Ecto neural progenitor cell (in vitro differentiated cells): Measurements from ENCODE around the gene SFXN4.
"Not testable (repeated sequence)": the region's sequence is repeated elsewhere in the genome, so short reads cannot be mapped to it uniquely, and the experiment has no call there.

Experiments used
- DNase-seq: peaks from one replicate; pipeline ENCODE4 v3.0.0-alpha.2; 2018; ENCODE audit warnings: low spot score

Gene SFXN4

DNA sequence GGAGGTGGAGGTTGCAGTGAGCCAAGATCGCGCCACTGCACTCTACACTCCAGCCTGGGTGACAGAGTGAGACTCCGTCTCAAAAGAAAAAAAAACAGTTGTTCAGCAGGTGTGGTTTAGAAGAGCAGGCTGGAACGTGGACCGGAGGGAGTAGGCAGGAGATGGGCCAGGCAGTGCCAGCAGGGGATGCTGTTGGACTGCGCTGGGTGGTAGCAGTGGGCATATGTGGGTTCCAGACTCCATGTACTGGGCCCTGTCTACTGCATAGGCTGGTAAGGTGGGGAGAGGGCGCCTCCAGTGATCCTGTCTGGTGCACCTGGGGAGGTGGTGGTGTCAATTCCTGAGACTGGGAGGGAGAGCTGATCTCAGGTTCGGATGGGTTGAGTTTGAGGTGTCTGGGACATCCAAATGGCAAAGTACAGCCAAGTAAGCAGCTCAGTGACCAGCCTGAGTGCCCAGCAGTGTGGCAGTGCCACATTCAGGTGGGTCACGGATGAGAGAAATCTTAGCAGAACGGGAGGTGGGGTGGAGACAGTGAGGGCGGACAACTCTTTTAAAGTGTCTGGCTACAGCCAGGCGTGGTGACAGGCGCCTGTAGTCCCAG is 25.9 kb downstream of the SFXN4 start:
- DNase-seq, result peak; percentile 55

DNA sequence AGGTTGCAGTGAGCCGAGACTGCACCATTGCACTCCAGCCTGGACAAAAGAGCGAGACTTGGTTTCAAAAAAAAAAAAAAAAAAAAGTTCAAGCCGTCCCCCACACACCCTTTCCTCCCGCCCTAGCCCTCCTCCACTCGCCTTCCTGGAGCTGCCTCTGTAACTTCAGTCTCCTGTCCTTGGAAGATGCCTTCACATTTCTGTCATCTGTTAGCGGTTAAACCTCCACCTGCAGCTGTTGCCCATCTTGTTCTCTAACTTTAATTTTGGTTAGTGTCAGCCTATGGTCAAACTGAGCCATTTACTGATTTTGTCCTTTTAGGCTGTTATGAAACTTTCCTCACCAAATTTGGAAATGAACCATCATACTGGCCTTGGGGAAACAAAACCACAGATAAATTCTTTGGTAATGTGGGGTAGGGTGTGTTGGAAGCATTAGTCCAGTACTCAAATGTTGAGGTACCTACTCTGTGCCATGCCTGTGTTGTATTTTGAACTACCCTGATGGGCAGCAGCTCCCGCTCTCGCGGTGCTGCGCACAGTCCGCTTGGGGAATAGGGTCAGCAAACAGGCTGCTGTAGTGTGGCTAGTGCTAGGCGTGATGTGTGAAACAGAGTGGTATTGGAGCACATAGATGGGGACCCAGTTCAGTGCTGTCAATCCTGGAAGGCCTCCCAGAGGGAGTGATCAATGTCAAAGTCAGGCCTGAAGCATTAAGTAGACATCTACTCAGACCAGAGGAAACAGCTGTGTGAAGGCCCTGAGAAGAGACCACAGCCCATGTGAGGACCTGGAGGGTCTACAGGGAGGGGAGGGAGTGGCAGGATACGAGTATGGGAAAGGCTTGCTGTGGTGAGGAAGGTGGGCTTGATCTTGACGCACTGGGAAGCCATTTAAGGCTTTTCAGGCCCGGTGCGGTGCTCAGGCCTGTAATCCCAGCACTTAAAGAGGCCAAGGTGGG is 26.9 kb downstream of the SFXN4 start:
- no peak for DNase-seq

DNA sequence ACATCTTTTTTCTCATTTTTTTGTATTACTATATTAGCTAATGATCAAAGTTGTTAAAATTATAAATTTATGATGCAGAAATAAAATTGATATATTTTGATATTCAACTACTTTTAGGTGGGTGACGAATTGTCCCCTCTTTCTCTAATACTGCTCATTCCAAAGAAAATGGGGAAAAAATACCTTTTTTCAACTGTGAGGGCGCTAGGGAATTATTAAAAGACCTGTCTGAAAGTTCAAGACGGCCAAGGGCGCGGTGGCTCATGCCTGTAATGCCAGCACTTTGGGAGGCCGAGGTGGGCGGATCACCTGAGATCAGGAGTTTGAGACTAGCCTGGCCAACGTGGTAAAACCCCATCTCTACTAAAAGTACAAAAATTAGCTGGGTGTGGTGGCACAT is 27.6 kb downstream of the SFXN4 start:
- not testable (repeated sequence) for DNase-seq

DNA sequence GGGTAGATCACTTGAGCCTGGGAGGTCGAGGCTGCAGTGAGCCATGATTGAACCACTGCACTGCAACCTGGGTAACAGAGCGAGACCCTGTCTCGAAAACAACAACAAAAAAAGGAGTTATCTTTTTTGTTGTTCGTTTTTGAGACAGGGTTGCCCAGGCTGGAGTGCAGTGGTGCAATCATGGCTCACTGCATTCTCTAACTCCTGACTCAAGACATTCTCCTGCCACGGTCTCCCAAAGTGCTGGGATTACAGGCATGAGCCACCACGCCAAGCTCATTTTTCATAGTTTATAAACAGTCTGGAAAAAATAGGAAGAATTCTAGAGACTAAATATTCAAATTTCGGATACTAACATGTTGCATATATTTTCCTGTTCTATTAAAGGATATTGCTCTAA is 29.4 kb downstream of the SFXN4 start:
- no peak for DNase-seq

DNA sequence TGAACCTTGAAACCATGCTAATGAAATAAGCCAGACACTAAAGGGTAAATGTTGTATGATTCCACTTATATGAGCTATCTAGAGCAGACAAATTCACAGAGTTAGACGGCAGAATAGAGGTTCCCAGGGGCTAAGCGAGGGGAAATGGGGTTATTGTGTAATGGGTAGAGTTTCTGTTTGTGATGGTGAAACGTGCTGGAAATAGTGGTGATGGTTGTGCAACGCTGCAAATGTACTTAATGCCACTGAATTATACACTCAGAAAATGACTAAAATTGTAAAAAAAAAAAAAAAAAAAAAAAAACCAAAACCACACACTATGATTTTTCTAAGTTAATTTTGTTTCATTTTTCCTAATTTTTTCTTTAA is 30.0 kb downstream of the SFXN4 start:
- no peak for DNase-seq

DNA sequence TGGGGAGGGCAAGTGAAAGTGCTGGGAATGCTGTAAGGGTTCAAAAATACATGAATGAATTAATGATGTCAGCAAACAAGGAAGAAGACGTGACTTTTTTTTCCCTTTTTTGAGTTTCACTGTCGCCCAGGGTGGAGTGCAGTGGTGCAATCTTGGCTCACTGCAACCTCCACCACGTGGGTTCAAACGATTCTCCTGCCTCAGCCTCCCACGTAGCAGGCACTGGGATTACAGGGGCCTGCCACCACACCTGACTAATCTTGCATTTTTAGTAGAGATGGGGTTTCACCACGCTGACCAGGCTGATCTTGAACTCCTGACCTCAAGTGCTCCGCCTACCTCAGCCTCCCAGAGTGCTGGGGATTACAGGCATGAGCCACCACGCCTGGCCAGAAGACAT is 31.6 kb downstream of the SFXN4 start:
- DNase-seq, result no peak

DNA sequence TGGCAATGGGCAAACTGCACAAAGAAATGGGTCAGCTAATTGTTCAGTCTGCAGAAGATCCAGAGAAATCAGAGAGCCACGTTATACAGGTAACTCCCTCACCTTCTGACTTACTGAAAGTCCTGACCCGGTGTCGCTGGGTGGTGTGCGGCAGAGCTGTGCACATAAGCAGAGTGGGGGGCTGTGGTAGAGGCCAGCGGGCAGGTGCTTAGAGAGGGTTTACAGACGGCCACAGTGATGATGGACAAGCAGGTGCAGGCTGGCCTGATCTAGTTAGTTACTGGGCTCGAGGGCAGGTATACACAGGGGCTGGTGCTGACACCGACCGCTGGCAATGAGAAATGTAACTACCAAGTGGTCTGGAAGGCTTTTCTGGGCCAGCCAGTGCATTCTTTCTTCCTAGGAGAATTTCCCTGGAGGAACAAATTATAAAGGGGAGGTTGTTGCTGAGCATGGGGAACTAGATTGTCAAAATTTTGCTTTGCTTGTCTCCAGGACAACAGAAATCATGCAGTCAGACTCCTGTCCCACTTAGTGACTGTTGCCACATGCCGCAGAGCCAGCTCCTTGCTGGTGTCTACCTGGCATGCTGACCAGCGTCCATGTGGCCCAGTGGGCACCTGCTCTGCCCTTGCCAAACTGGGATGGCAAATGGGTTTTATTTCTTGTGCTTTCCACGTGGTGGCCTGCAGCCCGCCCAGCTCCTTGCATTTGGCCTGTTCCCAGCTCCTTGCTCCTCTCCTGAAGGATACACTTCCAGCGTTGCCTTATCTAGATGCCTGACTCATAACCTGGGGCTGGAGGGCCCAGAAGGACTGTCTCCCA is 32.8 kb downstream of the SFXN4 start:
- DNase-seq, result no peak

DNA sequence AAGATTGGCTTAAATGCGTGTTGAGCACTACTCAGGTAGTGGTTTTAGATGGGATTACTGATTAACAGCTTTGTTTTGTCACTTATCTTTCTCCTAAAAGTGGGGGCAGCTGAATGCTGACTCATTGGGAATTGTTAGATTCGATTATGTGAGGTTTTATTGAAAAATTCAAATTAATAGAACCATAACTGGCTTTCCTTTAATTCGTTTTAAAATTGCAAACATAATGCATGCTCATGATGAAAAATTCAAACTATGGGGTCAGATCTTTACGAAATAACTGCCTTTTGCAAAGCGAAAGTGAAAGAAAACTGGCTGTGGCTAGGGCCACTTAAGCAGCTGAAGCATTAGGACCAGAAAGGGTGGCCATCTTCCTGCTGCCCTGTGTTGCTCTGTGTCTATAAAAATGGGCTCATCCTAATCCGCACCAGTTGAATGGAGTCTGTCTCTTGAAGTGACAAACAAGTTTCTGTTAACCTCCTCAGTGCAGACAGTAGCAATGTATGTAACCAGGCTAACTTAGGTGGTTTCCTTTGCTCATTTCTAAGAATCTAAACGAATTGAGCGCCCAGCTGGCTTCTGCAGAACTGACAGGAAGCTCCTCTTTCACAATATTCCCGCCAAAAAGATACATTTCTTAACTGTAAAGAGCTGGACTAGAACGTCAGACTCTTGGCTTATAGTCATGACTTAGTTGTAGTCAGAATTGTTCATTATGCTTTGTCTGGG is 33.8 kb downstream of the SFXN4 start:
- DNase-seq, result no peak

DNA sequence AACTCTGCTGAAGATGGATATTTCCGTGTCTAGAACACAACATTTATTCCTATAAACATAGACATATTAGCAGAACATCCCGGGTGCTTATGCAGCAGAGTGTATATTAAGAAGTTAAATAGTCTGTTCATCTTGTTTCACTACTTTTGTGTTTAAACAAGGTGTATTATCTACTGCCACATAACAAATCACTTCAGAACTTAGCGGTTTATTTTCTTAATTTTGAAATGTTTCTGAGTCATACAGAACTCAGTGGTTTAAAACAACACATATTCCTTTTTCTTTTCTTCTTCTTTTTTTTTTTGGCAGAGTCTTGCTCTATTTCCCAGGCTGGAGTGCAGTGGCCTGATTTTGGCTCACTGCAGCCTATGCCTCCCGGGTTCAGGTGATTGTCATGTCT is 35.8 kb downstream of the SFXN4 start:
- DNase-seq, result no peak

DNA sequence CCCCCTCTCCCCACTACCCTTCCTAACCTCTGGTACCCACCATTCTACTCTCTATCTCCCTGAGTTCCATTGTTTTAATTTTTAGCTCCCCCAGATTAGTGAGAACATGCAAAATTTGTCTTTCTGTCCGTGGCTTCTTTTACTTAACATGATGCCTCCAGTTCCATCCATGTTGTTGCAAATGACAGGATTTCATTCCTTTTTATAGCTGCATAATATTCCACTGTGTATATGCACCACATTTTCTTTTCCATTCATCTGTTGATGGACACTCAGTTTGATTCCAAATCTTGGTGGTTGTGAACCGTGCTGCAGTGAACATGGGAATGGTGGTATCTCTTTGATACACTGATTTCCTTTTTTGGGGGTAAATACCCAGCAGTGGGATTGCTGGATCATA is 39.6 kb downstream of the SFXN4 start:
- no peak for DNase-seq

DNA sequence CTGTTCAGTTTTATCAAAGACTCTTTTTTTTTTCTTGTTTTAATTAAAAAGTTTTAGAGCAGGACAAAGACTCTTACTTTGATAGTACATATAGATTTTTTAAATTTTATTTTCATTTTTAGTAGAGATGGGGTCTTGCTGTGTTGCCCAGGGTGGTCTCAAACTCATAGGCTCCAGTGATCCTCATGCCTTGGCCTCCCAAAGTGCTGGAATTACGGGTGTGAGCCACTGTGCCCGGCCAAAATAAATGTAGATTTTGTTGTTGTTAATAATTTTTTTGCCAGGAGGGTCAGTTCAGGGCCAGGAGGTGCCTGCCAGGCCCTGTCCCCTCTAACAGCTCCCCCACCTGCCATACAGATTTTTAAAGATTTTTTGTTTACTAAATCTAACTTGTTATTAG is 44.6 kb downstream of the SFXN4 start:
- no peak for DNase-seq

DNA sequence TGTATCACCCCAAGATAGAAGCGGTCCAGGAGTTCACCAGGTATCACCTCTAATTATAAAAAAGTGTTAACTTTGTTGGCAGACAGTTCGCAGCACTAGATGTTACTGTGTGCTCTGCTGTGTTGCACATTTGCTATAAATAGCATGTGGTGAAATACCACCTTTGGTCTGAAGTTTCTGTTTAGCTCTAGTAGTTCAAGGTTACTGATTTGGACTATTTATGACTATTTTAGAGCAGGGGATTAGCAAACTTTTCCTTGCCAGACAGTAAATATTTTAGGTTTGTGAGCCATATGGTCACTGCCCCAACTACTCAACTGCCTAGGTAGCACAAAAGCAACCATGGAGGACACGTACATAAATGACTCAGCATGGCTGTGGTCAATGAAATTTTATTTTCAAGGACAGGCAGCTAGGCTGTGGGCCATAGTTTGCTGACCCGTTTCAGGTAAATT is 45.1 kb downstream of the SFXN4 start:
- no peak for DNase-seq

DNA sequence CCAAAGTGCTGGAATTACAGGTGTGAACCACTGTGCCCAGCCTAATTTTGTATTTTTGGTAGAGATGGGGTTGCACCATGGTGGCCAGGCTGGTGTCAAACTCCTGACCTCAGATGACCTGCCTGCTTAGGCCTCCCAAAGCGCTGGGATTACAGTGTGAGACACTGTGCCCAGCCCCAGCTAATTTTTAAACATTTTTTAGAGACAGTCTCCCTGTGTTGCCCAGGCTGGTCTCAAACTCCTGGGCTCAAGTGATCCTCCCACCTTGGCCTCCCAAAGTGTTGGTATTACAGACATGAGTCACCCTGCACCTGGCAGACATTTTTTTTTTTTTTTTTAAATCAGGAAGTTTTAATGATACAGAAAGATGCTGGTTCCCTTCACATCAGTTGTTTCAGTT is 46.1 kb downstream of the SFXN4 start:
- DNase-seq, result no peak

DNA sequence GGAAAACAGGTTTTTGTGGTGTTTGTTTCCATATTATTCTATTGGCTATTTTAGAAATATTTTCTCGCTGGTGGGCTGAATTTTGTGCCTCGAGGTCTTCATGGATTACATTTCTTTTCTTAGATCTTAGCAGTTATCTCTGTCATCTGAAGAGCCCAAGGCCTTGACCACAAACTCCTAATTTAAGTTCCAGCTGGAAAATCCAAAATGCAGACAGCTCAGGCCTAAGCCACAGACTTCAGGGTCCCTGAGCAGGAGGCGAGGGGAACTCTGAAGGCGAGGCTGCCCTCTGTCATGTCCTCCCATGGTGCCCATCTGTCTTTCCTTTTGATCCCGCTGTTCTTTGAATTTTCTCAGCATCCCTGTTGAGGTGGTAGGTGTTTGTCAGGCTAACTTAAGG is 47.3 kb downstream of the SFXN4 start:
- DNase-seq, result no peak

DNA sequence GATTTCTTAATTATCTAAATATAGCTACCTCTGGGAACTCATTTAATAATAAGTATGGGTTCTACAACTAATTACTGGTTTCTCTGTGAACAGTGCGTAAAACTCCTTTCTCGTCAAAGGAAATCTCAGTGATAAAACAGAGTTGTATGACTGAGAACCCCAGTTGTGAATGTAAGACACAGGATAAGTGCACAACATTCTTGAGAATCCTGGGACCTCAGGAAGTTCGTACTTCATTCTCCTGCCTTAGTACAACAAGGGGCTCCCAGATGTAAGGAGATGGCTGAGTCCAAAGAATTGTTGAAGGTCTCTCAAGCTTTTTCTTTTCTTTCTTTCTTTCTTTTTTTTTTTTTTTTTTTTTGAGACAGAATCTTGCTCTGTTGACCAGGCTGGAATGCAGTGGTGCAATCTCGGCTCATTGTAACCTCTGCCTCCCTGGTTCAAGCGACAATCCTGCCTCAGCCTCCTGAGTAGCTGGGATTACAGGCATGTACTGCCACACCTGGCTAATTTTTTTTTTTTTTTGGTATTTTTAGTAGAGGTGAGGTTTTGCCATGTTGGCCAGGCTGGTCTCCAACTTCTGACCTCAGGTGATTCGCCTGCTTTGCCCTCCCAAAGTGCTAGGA is 49.1 kb downstream of the SFXN4 start:
- DNase-seq, result no peak

DNA sequence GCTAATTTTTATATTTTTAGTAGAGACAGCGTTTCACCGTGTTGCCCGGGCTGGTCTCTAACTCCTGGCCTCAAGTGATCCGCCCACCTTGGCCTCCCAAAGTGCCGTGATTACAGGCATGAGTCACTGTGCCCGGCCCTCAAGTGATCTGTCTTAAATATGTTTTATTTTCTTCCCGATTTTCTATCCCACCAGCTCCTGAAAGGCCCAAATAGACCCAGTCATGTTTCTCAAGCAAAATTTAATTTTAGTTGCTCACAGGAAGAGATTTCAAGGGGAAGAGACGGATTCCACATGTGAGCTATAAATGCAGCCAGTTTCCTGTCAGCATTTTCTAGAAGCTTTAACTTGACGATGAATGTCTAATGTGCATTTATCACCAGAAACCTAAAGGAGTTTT is 49.6 kb downstream of the SFXN4 start:
- DNase-seq, result no peak

DNA sequence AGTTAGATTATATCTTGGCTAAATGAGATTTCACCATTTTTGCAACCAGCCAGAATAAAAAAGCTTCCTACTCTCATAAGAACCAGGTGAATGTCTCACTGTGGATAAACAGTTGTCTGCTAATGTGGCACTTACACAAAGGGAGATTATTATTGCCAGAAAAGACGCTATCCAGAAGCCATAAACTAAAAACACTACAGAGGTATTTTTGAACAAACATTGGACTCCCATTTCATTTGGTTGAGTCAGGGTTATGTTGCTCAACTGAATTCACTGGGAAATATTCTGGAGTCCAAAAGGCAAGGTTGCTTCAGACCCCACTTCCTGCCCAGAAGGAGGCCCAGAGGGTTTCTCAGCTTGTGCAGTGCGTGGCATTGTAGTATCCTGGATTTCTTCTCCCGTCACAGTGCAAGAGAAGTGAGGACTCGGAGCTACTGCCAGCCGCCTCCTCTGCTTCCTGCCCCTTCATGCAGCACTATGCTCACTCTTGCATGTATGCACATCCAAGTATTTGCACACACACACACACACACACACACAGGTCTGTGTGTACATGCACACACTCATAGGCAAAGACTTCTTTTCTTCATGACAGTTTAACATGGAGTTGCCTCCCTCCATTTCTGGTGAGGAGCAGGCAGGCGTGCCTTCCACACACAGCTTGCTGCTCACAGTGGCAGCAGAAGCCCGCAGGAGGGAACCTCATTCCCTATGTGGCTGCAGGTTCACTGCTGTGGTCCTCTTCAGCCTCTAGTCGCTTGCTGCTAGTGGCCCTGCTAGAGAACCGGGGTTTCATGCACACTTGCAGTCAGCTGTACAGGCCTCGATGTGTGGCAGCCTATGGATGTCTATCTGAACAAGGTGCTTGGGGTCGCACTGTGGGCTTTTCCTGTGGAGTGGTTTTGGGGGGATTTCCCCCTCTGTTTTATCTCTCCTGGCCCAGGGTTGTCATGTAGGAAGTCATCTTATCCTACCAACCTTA is 51.5 kb downstream of the SFXN4 start:
- DNase-seq, result no peak

DNA sequence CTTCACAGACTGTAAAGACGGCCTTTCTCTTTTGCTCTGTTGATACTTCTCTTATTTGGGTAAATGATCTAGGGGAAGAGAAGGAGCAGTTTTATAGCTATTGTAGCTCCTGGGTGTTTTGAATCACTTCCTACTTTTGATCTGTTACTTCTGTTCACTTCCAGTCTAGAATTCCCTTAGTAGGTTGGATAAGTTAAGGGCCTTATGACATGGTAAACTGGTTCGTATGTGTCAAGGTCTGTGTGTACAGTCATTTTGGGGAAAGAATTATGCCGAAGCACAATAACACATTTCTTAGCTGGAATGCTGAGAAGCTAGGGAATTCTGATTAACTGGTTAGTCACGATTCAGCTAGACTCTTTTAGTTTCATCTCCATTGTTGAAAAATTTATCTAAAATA is 53.5 kb downstream of the SFXN4 start:
- DNase-seq, result no peak

DNA sequence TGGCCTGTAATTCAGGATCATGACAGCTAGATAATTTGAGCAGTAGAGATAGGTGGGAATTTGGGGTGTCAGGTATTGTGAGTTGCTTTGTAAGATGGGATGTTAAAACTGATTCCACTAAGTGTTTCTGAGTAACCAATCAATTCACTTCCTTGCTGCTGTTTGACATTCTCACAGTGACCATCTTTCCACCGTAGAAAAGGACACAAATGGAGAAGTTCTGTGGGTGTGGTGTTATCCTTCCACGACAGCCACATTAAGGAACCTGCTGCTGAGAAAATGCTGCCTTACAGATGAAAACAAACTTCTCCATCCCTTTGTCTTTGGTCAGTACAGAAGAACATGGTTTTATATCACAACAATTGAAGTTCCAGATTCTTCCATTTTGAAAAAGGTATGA is 57.7 kb downstream of the SFXN4 start:
- DNase-seq, result not testable (repeated sequence)

DNA sequence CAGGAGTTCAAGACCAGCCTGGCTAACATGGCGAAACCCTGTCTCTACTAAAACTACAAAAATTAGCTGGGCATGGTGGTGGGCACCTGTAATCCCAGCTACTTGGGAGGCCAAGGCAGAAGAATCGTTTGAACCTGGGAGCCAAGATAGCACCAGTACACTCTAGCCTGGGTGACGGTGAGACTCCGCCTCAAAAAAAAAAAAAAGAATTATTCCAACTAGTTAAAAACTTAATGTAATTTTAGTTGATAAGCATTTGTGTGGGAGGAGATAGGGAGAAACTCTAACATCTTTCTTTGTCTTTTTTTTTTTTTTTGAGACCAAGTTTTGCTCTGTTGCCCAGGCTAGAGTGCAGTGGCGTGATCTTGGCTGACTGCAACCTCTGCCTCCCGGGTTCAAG is 58.4 kb downstream of the SFXN4 start:
- not testable (repeated sequence) for DNase-seq
